K562 (cell line): Measurements from ENCODE around the gene SRPK3. TPM values are rescaled to one million over a fixed set of nuclear protein-coding genes. Genes with fewer than 3 reads are reported as not detected.

Experiments
- E2F1 ChIP-seq: sonication (generic); formaldehyde crosslinking; IDR thresholded peaks from 2 replicates; pipeline ENCODE4 v1.8.1; 2023; ENCODE audit warnings: mild to moderate bottlenecking, missing genetic modification reagents, moderate library complexity
- ESRRB ChIP-seq: fragments of 250-450 bp; sonication (Bioruptor Pico); IDR thresholded peaks from 2 replicates; pipeline ENCODE4 v1.5.0; 2020; ENCODE audit warnings: mild to moderate bottlenecking, moderate library complexity, borderline replicate concordance
- KLF10 ChIP-seq: fragments of 250-450 bp; sonication (Bioruptor Pico); IDR thresholded peaks from 2 replicates; pipeline ENCODE4 v1.6.1; 2021; ENCODE audit warnings: matching md5 sums
- MEF2A ChIP-seq: IDR thresholded peaks from 2 replicates; pipeline ENCODE4 v1.6.1; 2011; ENCODE audit warnings: low read depth, mild to moderate bottlenecking, low read length, moderate library complexity; ENCODE audit not compliant: control insufficient read depth
- MTA1 ChIP-seq: fragments of 450-650 bp; IDR thresholded peaks from 2 replicates; pipeline ENCODE4 v1.6.1; 2017; ENCODE audit warnings: borderline replicate concordance
- NEUROD1 ChIP-seq: fragments of 150-350 bp; IDR thresholded peaks from 2 replicates; pipeline ENCODE4 v1.6.1; 2014; ENCODE audit warnings: borderline replicate concordance, low read length, low read depth; ENCODE audit not compliant: partially characterized antibody
- PML ChIP-seq: IDR thresholded peaks from 2 replicates; pipeline ENCODE4 v1.6.1; 2012; ENCODE audit warnings: low read length, inconsistent platforms
- POLR3A ChIP-seq: IDR thresholded peaks from 2 replicates; pipeline ENCODE4 v1.6.1; 2011; ENCODE audit warnings: borderline replicate concordance, mild to moderate bottlenecking, moderate library complexity; ENCODE audit not compliant: insufficient read length, insufficient read depth; ENCODE audit errors: extremely low read depth
- POLR3G ChIP-seq: IDR thresholded peaks from 2 replicates; pipeline ENCODE4 v1.6.1; 2011; ENCODE audit not compliant: insufficient read length, insufficient replicate concordance; ENCODE audit errors: extremely low read depth
- SAFB2 ChIP-seq: fragments of 200-400 bp; formaldehyde crosslinking; IDR thresholded peaks from 2 replicates; pipeline ENCODE4 v1.6.1; 2018; ENCODE audit warnings: borderline replicate concordance, low read length, low read depth, moderate library complexity; ENCODE audit not compliant: severe bottlenecking
- SLC30A9 ChIP-seq: fragments of 250-450 bp; sonication (Bioruptor Pico); IDR thresholded peaks from 2 replicates; pipeline ENCODE4 v1.8.0; 2022; ENCODE audit warnings: mild to moderate bottlenecking, moderate library complexity
- TARDBP ChIP-seq: fragments of 450-650 bp; IDR thresholded peaks from 2 replicates; pipeline ENCODE4 v1.6.1; 2016
- ZBTB34 ChIP-seq: fragments of 250-450 bp; sonication (Bioruptor Pico); IDR thresholded peaks from 2 replicates; pipeline ENCODE4 v1.8.0; 2021; ENCODE audit warnings: mild to moderate bottlenecking, moderate library complexity
- ZNF398 ChIP-seq: fragments of 250-450 bp; sonication (Bioruptor Pico); IDR thresholded peaks from 2 replicates; pipeline ENCODE4 v1.8.0; 2021; ENCODE audit warnings: moderate library complexity, mild to moderate bottlenecking, inconsistent platforms
- ZNF609 ChIP-seq: sonication (generic); formaldehyde crosslinking; IDR thresholded peaks from 2 replicates; pipeline ENCODE4 v1.8.1; 2023; ENCODE audit warnings: missing genetic modification reagents, mild to moderate bottlenecking, borderline replicate concordance
- ZNF699 ChIP-seq: fragments of 250-450 bp; sonication (Bioruptor Pico); IDR thresholded peaks from 2 replicates; pipeline ENCODE4 v1.8.0; 2021; ENCODE audit warnings: mild to moderate bottlenecking, moderate library complexity; ENCODE audit not compliant: insufficient replicate concordance
- polyA plus RNA-seq, 8 experiments: library from polyadenylated mRNA; depleted of rRNA in 4 of 8; stranded (reverse) in 5 of 8; unstranded in 3 of 8; fragments of >200 nt; fragmentation: Nextera tagmentation in 2 of 8; fragmentation: Illumina TruSeq in 1 of 8; extraction: Ambion mirVana in 2 of 8; extraction: Trizol in 1 of 8; gene quantifications; 2 replicates each; pipeline versions ENCODE4 v1.2.1 to v1.2.3, GENCODE V29; 2011 to 2014; ENCODE audit warnings: inconsistent platforms in 1 of 8, missing spikeins in 1 of 8
- total RNA-seq, 7 experiments: library from RNA; depleted of rRNA in 6 of 7; stranded (reverse); fragments of >200 nt in 6 of 7; fragmentation: Illumina TruSeq in 2 of 7; extraction: Trizol in 2 of 7; gene quantifications; 2 replicates each; pipeline versions ENCODE4 v1.2.1 to v1.2.3, GENCODE V29; 2011 to 2021; ENCODE audit warnings: low replicate concordance in 1 of 7

SRPK3 gene
- total and polyA plus RNA-seq, 9 of the 15 experiments (the other 6 are each of a cell fraction or from before 2014, with no cell fraction given): 0.01 to 0.09 (median 0.04) TPM; not detected in 2

- TF ChIP-seq ZNF609 (CRISPR knock-in tag) (no peak), ZNF398 (CRISPR knock-in tag) (no peak), MTA1 (no peak), POLR3G (no peak), SLC30A9 (CRISPR knock-in tag) (no peak), POLR3A (no peak), NEUROD1 (peak; percentile 63), MEF2A (no peak), ZBTB34 (no peak), ZNF699 (CRISPR knock-in tag) (no peak), SAFB2 (no peak), TARDBP (no peak), E2F1 (CRISPR knock-in tag) (no peak), PML (peak; percentile 22; the same call in 1 of the 2 replicates), KLF10 (no peak), ESRRB (no peak)
Observed at GRCh38 chrX:153765138-153766079, 15.4 kb upstream of the SRPK3 start (continued).
